ENCODE data around the gene SLC38A1. TPM values are rescaled to one million over a fixed set of nuclear protein-coding genes. Genes with fewer than 3 reads are reported as not detected.

Gene SLC38A1
- total and polyA plus RNA-seq, 2 experiments from 2014 or later: 114 to 234 TPM

GRCh38 chr12:46230306-46230705 lies 38.5 kb downstream of the SLC38A1 start:
- peaks cover 46% of the 10 kb centered on the region for H4K20me1 ChIP-seq (replicated peaks; ENCODE audit: insufficient read depth)
- H3K36me3 ChIP-seq (ENCODE audit: insufficient read depth): peaks cover 21% of the 10 kb centered on the region; the same call in 1 of the 2 replicates
- H3K4me3 ChIP-seq: no peak overlapping the region
- TF ChIP-seq NANOG (IDR thresholded peaks at IDR 0.05; ENCODE audit: borderline replicate concordance) (no peak), CTCF (conservative IDR thresholded peaks at IDR 0.05; ENCODE audit: low read depth in 2 of 2) (no peak), EZH2 (IDR thresholded peaks at IDR 0.05; ENCODE audit: low read depth, unreplicated experiment) (no peak), ZNF114 (CRISPR knock-in tag; IDR thresholded peaks at IDR 0.05) (no peak), POLR2AphosphoS5 (IDR thresholded peaks at IDR 0.05; ENCODE audit: low read depth) (no peak), STAT1 (IDR thresholded peaks at IDR 0.05; ENCODE audit: unreplicated experiment) (no peak), ZNF462 (CRISPR knock-in tag; IDR thresholded peaks at IDR 0.05) (no peak), REST (IDR thresholded peaks at IDR 0.05; ENCODE audit: unreplicated experiment) (no peak), ETS1 (IDR thresholded peaks at IDR 0.05) (no peak), JUNB (IDR thresholded peaks at IDR 0.05; ENCODE audit: unreplicated experiment) (no peak), EZH2phosphoT487 (IDR thresholded peaks at IDR 0.05; ENCODE audit: unreplicated experiment) (no peak), ZNF331 (CRISPR knock-in tag; IDR thresholded peaks at IDR 0.05; ENCODE audit: low read depth) (no peak), CREB1 (CRISPR knock-in tag; IDR thresholded peaks at IDR 0.05; ENCODE audit: low read depth) (no peak)
- no peak overlapping the region for H3K4me3 Mint-ChIP-seq
- H3K4me2 ChIP-seq: no peak overlapping the region
- no peaks in the 10 kb centered on the region for H3F3A ChIP-seq (replicated peaks; ENCODE audit: low read depth)
- H3K27me3 Mint-ChIP-seq (ENCODE audit: insufficient read depth, low read depth, poor library complexity): no peaks in the 10 kb centered on the region
- ATAC-seq (no peak), DNase-seq (ENCODE audit: low spot score) (no peak)
- H3K36me3 Mint-ChIP-seq (ENCODE audit: low read depth): peaks cover 79% of the 10 kb centered on the region
- H3K4me1 ChIP-seq (ENCODE audit: insufficient read depth): no peaks in the 10 kb centered on the region; the same call in 1 of the 2 replicates
- H3K9me2 ChIP-seq (ENCODE audit: insufficient read depth): no peaks in the 10 kb centered on the region
- peaks cover 12% of the 10 kb centered on the region for H3K4me1 Mint-ChIP-seq
- H3K79me2 ChIP-seq (replicated peaks; ENCODE audit: insufficient read depth): peaks cover 100% of the 10 kb centered on the region
- H3K27ac Mint-ChIP-seq: peak overlapping the region; percentile 87
- no peaks in the 10 kb centered on the region for H3K27me3 ChIP-seq (ENCODE audit: insufficient read depth)
- H3K27ac ChIP-seq (ENCODE audit: low read depth): peak overlapping the region; percentile 45; the same call in 1 of the 2 replicates
- no peaks in the 10 kb centered on the region for H3K9me3 Mint-ChIP-seq
- no peak overlapping the region for H2AFZ ChIP-seq

Measured in GM23338 (cell line).